Choroid plexus epithelial cell (primary cell): ENCODE results near the gene ZC3H8.
A peak's percentile ranks its signal among the peaks of the same experiment; 100 is the strongest.
"Not testable (repeated sequence)": the region's sequence is repeated elsewhere in the genome, so short reads cannot be mapped to it uniquely, and the experiment has no call there.

Experiments used
- DNase-seq: peaks from one replicate; pipeline ENCODE4 v3.0.0-alpha.2; 2010; ENCODE audit warnings: low read depth
- H3K4me3 ChIP-seq: 2 replicates; pipeline ENCODE4 v1.5.1; 2011; ENCODE audit warnings: low read depth, mild to moderate bottlenecking, control low read depth, low read length, moderate library complexity
- TF ChIP-seq, protein P1 (sequence below): conservative IDR thresholded peaks from 2 replicates; pipeline ENCODE4 v1.5.1; 2011; ENCODE audit warnings: low read depth, mild to moderate bottlenecking, control low read depth, inconsistent platforms, low read length, moderate library complexity

Gene ZC3H8

DNA sequence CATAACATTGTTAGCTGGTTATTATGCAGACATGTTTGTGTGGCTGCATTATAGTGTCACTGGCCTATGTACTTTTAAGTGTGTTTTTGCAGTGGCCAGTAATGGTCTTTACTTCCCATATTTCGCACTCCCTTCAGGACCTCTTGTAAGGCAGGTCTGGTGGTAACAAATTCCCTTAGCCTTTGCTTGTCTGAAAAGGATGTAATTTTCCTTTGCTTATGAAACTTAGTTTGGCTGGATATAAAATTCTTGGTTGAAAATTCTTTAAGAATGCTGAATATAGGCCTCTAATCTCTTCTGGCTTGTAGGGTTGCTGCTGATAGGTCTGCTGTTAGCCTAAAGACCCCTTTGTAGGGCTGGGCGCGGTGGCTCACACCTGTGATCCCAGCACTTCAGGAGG is 34.7 kb downstream of the ZC3H8 start:
- no peak overlapping the region for H3K4me3 ChIP-seq
- no peak for DNase-seq
- TF ChIP-seq, protein P1, sequence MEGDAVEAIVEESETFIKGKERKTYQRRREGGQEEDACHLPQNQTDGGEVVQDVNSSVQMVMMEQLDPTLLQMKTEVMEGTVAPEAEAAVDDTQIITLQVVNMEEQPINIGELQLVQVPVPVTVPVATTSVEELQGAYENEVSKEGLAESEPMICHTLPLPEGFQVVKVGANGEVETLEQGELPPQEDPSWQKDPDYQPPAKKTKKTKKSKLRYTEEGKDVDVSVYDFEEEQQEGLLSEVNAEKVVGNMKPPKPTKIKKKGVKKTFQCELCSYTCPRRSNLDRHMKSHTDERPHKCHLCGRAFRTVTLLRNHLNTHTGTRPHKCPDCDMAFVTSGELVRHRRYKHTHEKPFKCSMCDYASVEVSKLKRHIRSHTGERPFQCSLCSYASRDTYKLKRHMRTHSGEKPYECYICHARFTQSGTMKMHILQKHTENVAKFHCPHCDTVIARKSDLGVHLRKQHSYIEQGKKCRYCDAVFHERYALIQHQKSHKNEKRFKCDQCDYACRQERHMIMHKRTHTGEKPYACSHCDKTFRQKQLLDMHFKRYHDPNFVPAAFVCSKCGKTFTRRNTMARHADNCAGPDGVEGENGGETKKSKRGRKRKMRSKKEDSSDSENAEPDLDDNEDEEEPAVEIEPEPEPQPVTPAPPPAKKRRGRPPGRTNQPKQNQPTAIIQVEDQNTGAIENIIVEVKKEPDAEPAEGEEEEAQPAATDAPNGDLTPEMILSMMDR = no peak

GRCh38 chr2:112217854-112218253 is 37.0 kb downstream of the ZC3H8 start:
- no peak overlapping the region for H3K4me3 ChIP-seq
- no peak for DNase-seq
- TF ChIP-seq, protein P1 = no peak

- TF ChIP-seq, protein P1 = peak; percentile 61
- H3K4me3 ChIP-seq = no peak overlapping the region
- peak; percentile 56 for DNase-seq
Observed at GRCh38 chr2:112216167-112216566, 38.7 kb downstream of the ZC3H8 start.

DNA sequence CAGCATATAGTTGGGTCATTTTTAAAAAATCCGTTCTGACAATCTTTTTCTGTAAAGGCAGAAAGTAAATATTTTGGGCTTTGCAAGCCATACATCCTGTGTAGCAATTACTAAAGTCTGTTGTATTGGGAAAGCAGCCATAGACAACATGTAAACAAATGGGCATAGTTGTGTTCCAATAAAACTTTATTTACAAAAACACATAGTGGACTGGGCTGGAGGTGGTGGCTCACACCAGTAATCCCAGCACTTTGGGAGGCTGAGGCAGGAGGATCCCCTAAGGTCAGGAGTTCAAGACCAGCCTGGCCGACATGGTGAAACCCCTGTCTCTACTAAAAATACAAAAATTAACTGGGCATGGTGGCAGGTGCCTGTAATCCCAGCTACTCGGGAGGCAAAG is 46.9 kb downstream of the ZC3H8 start:
- DNase-seq, H3K4me3 ChIP-seq: not testable (repeated sequence)

DNA sequence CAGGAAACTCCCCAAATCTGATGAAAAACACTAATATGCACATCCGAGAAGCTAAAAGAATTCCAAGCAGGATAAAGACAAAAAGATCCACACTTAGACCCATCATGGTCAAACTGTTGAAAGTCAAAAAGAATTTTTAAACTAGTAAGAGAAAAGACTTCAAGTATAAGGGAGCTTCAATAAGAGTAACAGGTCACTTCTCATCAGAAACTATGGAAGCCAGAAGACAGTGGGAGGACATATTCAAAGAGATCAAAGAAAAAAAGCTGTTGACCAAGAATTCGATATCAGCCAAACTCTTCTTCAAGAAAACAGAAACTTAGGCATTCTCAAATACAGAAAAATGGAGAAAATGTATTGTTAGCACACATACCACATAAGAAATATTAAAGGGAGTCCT is 50.4 kb downstream of the ZC3H8 start:
- no peak overlapping the region for H3K4me3 ChIP-seq
- TF ChIP-seq, protein P1 = no peak

DNA sequence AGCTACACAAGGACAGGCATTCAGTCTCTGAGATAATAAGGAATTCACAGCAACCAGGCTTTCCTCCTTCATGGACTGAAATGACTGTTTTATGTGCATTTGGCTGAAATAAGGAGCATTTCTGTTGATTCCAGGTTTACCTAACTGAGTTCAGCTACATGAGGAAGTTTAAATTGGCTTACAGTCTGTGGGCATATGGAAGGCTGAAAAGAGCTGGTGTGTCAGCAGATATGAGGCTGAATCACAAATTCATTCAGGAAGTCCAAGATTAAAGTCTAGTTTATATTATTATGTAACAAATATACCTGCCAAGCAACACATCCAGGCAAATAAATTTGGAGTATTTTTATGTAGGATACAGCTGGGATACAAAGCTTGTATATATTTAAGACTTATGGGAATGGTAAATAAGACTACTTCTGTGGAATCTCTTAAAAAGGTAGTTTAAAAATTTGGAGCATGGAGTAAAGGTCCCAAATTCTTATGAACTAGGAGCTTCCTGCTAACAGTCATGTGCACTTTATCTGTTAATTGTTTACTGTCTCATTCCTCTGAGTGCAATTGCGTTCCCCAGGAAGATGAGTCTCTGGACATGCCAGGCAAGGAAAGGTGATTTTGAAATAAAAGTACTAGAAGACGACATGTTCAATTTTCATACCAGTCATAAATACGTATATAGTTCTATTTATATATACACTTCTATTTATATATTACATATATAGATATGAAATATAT is 53.0 kb downstream of the ZC3H8 start:
- DNase-seq = no peak
- TF ChIP-seq, protein P1 = no peak

More for the DNA sequence above, 50.4 kb downstream of the ZC3H8 start:
- DNase-seq = peak; percentile 19

DNA sequence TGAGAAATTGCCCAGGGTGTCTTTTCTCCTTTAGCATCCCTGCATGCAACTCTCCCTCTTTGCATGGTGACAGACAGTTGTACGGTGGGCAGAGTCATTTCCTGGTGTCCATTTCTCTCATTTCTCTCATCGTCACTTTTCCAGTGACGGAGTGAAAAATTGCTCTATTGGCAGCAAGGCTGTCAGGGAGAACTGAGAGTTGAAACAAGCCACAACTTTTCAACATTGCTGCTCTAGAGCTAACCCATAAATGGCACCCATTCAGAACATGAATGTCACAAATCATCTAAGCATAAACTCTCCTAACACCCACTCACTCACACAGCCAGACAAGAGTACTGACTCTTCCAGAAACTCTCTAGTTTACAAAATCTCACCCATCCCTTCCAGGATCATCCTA is 55.7 kb downstream of the ZC3H8 start:
- TF ChIP-seq, protein P1 = no peak
- no peak overlapping the region for H3K4me3 ChIP-seq
- no peak for DNase-seq

More for the DNA sequence above, 53.0 kb downstream of the ZC3H8 start:
- H3K4me3 ChIP-seq = no peak overlapping the region
